Spleen (tissue), 7 donors: Measurements from ENCODE around the gene ETV7.

Source experiments
- CTCF ChIP-seq, 11 experiments: fragments of 200-600 bp in 7 of 11; fragments of 450-650 bp in 4 of 11; sonication (generic) in 4 of 11; IDR thresholded peaks in 8 of 11; conservative IDR thresholded peaks in 3 of 11; 1 replicate in 7 of 11; 2 replicates in 4 of 11; pipeline versions ENCODE4 v1.4.0 to v1.8.0; 2016 to 2021; ENCODE audit warnings: antibody characterized with exemption in 11 of 11, inconsistent platforms in 4 of 11, mild to moderate bottlenecking in 1 of 11
- POLR2A ChIP-seq, 3 donors: fragments of 450-650 bp; IDR thresholded peaks; one replicate each; pipeline ENCODE4 v1.5.1; 2017; ENCODE audit warnings: antibody characterized with exemption in 3 of 3, mild to moderate bottlenecking in 1 of 3
- donor health status: DM: no; HTN: no; CAD: no; lungs with moderate emphysema.
- donor health status: DM: no; HTN: no; CAD: no.
- donor health status: DM: no; HTN: no; CAD: no.

- TF ChIP-seq POLR2A (IDR thresholded peaks at IDR 0.05) (no peak), CTCF (IDR thresholded peaks at IDR 0.05 in 8 of 11, conservative IDR thresholded peaks at IDR 0.05 in 3 of 11) (no peak)
These were observed 11.3 kb downstream of the ETV7 start for GRCh38 chr6:36376183-36376582.
